Measurements from ENCODE around the gene MTCL1. TPM values are rescaled to one million over a fixed set of nuclear protein-coding genes. Genes with fewer than 3 reads are reported as not detected.

The MTCL1 gene
- total and polyA plus RNA-seq, 11 donors: 4.7 to 17.7 (median 9.5) TPM

DNA sequence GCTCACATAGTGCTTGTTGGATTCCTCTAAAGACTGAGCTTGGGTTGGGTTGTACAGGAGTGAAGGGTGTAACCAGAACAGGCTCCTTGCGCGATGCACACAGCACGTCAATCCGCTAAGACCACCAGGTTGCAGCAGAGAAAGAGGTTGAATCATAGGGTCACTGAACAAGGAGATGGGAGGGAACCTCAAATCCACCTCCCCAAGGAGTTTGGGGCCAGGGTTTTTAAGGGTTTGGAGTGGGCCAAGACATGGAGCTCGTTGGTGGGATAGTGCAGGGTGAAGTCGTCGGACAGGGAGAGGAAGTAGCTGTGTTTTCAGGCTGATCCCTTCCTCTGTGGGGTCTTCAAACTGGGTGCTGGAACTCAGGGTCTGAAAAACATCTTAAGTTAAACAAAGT is 20.8 kb upstream of the MTCL1 start:
- 92 to 94% (median 93%) methylated on average over 7 of the region's 7 CpGs for WGBS, 4 donors
- ATAC-seq: no peak
- no peaks in the 10 kb centered on the region for H3K27me3 ChIP-seq
- intact Hi-C loops (cut with DNase I): no loop called here
- DNase-seq: no peak
- TF ChIP-seq POLR2A (IDR thresholded peaks at IDR 0.05) (no peak), CTCF (IDR thresholded peaks at IDR 0.05) (no peak)
- no peaks in the 10 kb centered on the region for H3K9me3 ChIP-seq
- no peaks in the 10 kb centered on the region for H3K36me3 ChIP-seq
- no peak overlapping the region for H3K4me3 ChIP-seq
- no peak overlapping the region for H3K27ac ChIP-seq
- no peaks in the 10 kb centered on the region for H3K4me1 ChIP-seq

GRCh38 chr18:8685141-8685913 is 20.0 kb upstream of the MTCL1 start:
- no peak for ATAC-seq
- H3K4me1 ChIP-seq: no peaks in the 10 kb centered on the region
- intact Hi-C loops (cut with DNase I): no loop called here
- no peak for DNase-seq
- H3K4me3 ChIP-seq: no peak overlapping the region
- TF ChIP-seq CTCF (IDR thresholded peaks at IDR 0.05): no peak
- TF ChIP-seq POLR2A (IDR thresholded peaks at IDR 0.05): no peak
- no peaks in the 10 kb centered on the region for H3K27me3 ChIP-seq
- 63 to 76% (median 72%) methylated on average over 13 of the region's 13 CpGs for WGBS, 4 donors
- no peaks in the 10 kb centered on the region for H3K36me3 ChIP-seq
- no peak overlapping the region for H3K27ac ChIP-seq
- no peaks in the 10 kb centered on the region for H3K9me3 ChIP-seq

- no peak overlapping the region for H3K27ac ChIP-seq
- intact Hi-C loops (cut with DNase I): no loop called here
- 88 to 95% (median 92%) methylated on average over 8 of the region's 8 CpGs for WGBS, 4 donors
These were observed 19.5 kb upstream of the MTCL1 start for GRCh38 chr18:8685914-8686216.

GRCh38 chr18:8686611-8687010 is 18.7 kb upstream of the MTCL1 start:
- DNase-seq: no peak
- Histone ChIP-seq H3K27ac (no peak overlapping the region), H3K9me3 (no peaks in the 10 kb centered on the region), H3K36me3 (no peaks in the 10 kb centered on the region), H3K4me1 (no peaks in the 10 kb centered on the region), H3K27me3 (no peaks in the 10 kb centered on the region), H3K4me3 (no peak overlapping the region)
- no peak for ATAC-seq
- intact Hi-C loops (cut with DNase I): no loop called here
- WGBS, 4 donors: 54 to 65% (median 59%) methylated on average over 6 of the region's 6 CpGs
- TF ChIP-seq POLR2A (IDR thresholded peaks at IDR 0.05): no peak
- no peak for TF ChIP-seq CTCF (IDR thresholded peaks at IDR 0.05)

More at GRCh38 chr18:8685914-8686216, 19.5 kb upstream of the MTCL1 start:
- Histone ChIP-seq H3K9me3 (no peaks in the 10 kb centered on the region), H3K4me3 (no peak overlapping the region), H3K27me3 (no peaks in the 10 kb centered on the region), H3K36me3 (no peaks in the 10 kb centered on the region), H3K4me1 (no peaks in the 10 kb centered on the region)
- DNase-seq (no peak), ATAC-seq (no peak)
- TF ChIP-seq POLR2A (IDR thresholded peaks at IDR 0.05): no peak
- no peak for TF ChIP-seq CTCF (IDR thresholded peaks at IDR 0.05)

All from heart left ventricle (tissue), 16 donors.